Kasumi-1 (cell line): ENCODE results near the gene STX5.
"Not testable (repeated sequence)": the region's sequence is repeated elsewhere in the genome, so short reads cannot be mapped to it uniquely, and the experiment has no call there.

Experiments used
- DNase-seq, 2 experiments: peaks; one replicate each; lab custom pipeline; 2025; lab: John Stamatoyannopoulos, UW

STX5 gene

GRCh38 chr11:62854013-62854824 is 22.4 kb upstream of the STX5 start:
- DNase-seq: no peak

DNA sequence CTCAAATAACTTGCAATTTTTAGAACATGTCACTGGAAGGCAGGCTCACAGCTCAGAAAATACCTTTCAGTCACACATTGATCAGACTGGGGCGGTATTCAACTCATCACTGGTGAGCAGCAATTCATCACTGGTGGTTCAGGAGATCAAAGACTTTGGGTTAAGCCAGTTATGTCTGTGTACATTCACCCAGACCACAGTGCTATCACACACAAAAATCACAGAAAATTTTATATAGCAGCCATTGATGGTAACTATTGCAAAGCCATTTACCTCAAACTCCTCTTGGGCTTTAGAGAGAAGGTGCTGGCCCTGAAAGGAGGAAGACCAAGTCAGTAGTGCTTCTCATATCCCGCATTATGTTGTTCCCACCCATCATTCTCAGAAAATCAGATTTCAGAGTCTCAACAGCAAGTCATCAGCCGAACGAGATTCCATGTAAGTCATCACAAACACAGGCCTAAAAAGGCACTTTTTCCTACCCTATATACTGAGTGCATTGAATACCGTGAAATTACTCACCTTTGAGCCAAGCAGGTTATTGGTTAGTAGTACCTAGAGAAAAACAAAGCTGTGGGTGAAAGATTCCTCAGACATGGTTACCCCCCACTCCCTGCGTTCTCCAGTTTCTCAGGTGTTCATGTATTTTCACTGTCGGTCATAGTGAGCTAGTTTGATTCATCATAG is 21.6 kb upstream of the STX5 start:
- DNase-seq: no peak

- DNase-seq: no peak
Measured at GRCh38 chr11:62852523-62853188, 20.8 kb upstream of the STX5 start.

DNA sequence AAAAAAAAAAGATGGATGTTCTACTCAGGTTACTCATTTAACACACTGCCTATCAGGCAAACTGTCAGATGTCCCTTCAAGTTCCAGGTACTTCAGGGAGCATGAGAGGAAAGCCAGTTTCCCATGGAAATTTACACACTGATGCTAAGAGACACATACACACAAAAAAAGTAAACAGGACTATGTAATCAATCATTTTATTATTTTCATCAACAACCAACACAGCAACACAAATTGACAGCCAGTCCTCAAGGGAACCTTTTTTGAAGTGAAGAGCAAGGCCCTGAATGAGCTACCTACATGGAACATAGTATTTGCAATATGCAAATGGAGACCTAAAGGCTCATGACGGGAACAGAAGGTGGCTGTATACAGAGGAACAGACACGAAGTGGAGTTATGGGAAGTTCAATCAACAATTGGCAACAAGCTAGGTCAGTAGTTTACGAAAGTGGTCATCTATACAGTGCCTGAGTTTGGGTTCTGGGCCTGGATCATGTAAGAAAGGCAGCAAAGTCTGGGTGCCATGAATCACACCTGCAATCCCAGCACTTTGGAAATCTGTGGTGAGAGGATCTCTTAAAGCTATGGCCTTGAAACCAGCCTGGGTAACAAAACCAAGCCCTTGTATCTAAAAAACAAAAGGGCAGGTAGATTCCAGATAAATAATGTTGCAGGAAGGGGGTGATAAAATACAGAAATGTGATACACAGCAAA is 20.1 kb upstream of the STX5 start:
- DNase-seq: peak in 1 of 2 experiments; percentile 48

DNA sequence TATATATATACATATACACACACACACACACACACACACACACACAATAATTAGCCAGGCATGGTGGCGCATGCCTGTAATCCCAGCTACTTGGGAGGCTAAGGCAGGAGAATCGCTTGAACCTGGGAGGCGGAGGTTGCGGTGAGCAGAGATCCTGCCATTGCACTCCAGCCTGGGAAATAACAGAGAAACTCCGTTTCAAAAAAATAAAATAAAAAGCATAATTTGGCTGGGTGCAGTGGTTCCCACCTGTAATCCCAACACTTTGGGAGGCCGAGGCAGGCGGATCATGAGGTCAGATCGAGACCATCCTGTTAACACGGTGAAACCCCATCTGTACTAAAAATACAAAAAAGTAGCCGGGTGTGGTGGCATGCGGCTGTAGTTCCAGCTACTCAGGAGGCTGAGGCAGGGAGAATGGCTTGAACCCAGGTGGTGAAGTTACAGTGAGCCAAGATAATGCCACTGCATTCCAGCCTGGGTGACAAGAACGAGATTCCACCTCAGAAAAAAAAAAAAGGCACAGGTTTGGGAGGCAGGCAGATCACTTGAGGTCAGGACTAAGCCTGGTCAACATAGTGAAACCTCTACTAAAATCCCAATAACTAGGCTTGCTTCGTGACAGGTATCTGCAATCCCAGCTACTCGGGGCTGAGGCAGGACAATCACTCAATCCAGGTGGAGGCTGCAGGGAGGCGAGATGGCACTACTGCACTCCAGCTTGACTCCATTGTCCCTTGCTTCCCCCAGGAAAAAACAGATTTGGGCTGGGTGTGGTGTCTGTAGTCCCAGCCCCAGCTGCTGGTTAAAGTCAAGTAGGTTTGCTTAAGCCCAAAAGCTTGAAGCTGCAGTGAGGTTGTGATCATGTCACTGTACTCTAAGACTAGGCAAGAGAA is 19.3 kb upstream of the STX5 start:
- no peak for DNase-seq

DNA sequence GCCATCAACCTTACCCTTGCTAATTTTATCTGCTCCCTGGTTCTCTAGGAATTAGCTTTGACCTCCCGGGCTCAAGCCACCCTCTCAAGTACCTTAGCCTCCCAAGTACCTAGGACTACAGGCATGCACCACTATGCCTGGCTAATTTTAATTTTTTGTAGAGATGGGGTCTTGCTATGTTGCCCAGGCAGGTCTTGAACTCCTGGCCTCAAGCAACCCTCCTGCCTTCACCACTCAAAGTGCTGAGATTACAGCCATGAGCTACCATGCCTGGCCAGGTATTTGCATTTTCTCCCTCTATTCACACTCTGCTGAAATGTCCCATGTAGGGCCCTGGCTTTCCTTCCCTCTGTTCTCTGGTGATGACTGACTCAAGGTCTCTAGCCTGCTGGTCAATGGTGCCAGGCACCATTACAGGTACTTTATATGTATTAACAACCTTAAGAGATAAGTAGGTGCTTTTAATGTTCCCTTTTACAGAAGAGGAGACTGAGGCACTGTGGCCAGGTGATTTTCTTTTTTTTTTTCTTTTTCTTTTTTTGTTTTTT is 16.0 kb upstream of the STX5 start:
- no peak for DNase-seq

- no peak for DNase-seq
Measured at GRCh38 chr11:62846177-62846576, 14.3 kb upstream of the STX5 start.

GRCh38 chr11:62844154-62844553 is 12.3 kb upstream of the STX5 start:
- DNase-seq: no peak

- DNase-seq: no peak
Measured at GRCh38 chr11:62843466-62843865, 11.6 kb upstream of the STX5 start.

DNA sequence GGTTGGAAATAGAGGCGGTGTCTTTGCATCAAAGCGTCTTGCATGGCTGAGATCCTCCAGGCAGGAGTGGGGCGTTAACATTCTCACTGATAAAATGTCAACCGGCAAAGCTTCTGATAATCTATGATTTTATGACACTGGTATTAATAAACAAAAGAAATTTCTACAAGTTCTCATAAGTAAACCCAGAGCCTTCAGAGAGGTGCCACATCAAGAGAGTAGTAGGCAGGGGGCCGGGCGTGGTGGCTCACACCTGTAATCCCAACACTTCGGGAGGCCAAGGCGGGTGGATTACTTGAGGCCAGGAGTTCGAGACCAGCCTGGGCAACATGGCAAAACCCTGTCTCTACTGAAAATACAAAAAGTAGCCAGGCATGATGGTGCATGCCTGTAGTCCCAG is 11.0 kb upstream of the STX5 start:
- not testable (repeated sequence) for DNase-seq

DNA sequence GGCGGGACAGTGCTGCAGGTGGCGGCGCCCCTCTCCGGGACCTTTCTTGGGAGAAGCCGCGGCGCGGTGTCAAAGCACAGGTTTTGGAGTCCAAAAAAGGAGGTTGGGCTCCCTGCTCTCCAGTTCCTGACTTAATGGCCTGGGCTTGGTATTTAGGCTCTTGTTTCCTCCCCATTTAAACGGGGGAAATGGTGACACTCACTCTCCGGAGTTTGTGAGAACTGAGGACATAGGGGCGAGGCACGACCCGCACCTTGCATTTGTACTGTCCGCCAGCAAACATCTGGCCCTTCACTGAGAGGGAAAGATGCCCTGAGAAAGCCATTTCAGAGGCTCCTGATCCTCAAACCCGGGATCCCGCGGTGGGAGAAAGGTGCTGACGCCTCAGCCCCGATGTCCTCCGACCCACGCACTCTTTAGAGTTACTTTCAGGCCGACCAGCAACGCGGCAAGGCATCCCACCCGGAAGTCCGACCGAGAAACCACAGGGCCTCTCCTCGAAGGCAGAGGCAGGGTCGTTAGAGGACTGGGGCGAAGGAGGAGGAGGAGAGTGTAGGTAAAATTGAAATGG is 10.4 kb upstream of the STX5 start:
- DNase-seq: no peak

DNA sequence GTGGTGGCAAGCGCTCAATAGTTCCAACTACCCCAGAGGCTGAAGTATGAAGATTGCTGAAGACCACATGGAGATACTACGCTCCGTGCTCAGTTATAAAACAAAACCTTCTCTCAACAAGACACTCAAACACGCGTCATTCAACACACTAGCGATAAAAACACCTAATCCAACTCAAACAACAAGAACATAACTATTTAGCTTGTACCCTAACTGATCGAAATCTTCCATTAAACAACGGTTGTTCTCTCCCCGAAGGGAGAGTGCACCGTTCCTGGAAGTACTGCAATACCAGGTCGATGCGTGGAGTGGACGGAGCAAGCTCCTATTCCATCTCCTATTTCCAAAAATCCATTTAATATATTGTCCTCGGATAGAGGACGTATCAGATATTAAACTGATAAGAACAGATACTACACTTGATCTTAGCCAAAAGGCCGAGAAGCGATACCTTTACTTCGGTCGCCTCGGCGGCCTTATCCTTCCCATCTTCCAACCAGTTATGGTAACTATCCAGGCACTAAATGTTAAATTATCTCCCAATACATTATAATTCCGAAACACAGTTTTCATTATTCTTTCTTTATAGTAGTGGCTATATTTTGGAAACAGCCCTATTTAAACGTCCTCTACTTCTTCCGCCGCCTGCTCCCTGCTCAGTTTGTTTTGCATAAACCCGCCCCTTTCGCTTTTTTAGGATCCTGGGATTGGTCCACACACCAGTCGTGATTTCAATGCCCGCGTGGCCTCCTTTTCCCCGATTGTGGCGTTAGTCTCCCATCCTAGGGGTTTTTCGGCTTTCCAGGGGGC is 9.7 kb upstream of the STX5 start:
- DNase-seq: peak; percentile 99

GRCh38 chr11:62840721-62841360 is 9.0 kb upstream of the STX5 start:
- DNase-seq: peak in 1 of 2 experiments; percentile 55

DNA sequence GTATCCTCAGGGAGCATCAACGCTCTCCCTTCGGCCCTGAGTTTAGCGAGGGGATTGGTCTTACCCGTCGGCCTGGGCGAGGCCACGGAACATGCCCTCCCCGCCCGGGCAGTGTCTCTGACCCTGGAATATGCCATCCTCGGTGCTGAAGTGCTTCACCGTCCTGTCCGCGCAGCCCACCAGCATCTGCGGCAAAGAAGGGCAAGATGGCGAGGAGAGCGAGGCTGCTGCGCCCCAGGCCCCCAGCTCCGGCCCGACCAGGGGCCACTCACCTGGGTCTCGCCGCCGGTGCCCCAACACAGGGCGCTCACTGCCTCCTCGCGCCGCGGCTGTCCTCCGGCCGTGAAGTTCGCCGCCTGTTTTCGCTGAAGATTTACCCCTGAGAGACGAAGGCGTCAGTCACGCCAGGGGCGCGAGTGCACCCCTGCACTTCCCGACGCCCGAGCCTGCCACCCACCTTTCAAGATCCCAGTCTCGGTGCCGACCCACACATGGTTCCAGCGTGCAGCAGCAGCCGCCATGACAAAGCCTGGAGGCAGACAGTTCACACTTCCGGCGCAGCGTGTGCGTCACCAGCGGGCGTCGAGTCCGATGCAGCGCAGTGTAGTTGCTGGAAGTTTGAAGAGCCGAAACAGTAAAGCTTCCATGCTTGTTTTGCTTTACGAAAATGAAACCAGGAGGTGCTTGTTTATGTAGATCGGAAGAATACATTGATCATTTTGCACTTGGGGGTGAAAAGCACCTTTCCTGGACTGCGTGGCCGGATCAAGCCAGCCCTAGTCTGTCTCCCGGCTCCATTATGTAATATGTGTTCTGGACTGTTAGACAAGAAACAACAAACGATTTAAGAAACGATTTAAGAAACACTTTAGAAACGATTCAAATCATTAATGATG is 7.4 kb upstream of the STX5 start, which contains the start of gene WDR74:
Gene WDR74 (minus strand): TSS at position 541 of the 896 bp plus-strand sequence. CDS start 20 bp downstream, at position 521.
- DNase-seq: peak; percentile 88 to 92

DNA sequence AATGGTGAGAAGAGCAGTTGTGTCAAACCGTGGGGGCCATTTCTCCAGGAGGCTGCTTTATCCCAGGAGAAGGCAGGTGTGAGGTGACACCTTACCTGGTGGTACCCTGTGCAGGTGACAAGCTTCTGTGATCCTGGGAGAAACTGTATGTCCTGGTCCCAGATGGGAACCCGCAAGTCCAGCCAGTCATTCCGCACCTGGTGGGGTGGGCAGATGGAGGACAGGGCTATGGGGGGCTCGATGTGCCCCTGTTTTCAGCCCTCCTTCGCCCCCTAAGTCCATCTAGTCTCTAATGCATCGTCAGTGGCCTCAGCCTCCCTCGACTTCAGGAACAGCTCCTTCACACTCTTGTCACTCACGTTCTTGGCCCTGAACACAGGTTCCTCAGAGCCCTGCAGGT is 3.5 kb upstream of the STX5 start:
- DNase-seq: no peak

DNA sequence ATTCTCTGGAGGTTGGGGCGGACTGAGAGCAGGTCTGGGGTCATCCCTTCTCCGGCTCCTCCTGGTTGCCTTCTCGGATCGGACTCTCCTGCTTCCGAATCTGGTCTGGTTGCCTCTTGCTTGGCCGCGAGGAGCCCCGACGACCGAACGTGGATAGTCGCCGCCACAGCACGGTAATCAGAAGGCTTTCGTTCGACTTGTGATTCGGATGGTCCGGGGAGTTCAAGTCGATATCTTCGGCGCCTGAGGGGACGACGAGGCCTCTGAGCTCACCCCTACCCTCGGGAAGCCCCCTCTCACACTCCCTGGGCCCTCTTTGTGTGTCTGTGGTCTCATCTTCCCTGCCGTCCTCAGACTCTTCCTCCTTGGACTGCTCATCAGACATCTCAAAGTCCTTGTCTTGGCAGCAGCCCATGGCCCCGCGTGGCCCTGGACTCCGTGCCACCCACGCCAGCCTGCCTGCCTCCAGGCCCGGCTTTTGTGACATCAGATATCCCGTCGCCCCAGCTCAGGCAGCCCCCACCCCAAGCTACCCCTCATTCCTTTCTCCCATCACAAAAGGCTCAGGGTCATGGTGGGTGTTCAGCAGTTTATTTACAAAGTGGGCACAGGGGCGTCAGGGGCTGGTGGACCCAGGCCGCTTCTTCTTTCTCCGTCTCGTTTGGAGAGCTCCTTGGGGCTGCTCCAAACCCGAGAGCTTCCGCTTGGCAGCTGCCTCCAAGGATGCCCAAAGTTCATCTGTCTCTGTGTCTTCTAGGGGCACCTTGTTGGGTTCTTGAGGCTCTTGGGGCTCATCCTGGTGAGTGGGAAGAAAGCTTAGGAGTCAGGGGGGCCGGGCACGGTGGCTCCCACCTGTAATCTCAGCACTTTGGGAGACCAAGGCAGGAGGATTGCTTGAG is 734 bp upstream of the STX5 start, which contains the start of gene TEX54:
Gene TEX54 (minus strand): TSS at position 506 of the 899 bp plus-strand sequence.
- peak in 1 of 2 experiments; percentile 81 for DNase-seq
